Gastrocnemius medialis (tissue), 4 donors: Measurements from ENCODE around the gene BRCA1. TPM values are rescaled to one million over a fixed set of nuclear protein-coding genes. Genes with fewer than 3 reads are reported as not detected.
A peak's percentile ranks its signal among the peaks of the same experiment; 100 is the strongest.

Experiments used
- ATAC-seq, 2 donors: fragments of 150-250 bp; one replicate each; pipeline ENCODE4 v1.9.1; 2016
- DNase-seq, 2 donors: peaks; one replicate each; pipeline ENCODE4 v3.0.0-alpha.2; 2019
- H3K27ac ChIP-seq, 4 donors: fragments of 200-600 bp; sonication (generic); 1 replicate in 1 of 4; 2 replicates in 3 of 4; pipeline ENCODE4 v1.5.1; 2016 to 2018; ENCODE audit warnings: mild to moderate bottlenecking in 2 of 4, moderate library complexity in 1 of 4
- H3K27me3 ChIP-seq, 3 donors: fragments of 200-600 bp; sonication (generic) in 2 of 3; 1 replicate in 1 of 3; 2 replicates in 2 of 3; pipeline versions ENCODE4 v1.5.1 to v1.6.0; 2016 to 2019; ENCODE audit warnings: mild to moderate bottlenecking in 1 of 3, moderate library complexity in 1 of 3
- H3K36me3 ChIP-seq, 2 donors: fragments of 200-600 bp; sonication (generic) in 1 of 2; one replicate each; pipeline ENCODE4 v1.5.1; 2017 to 2018
- H3K4me1 ChIP-seq, 2 donors: fragments of 200-600 bp; sonication (generic) in 1 of 2; one replicate each; pipeline ENCODE4 v1.5.1; 2016 to 2017; ENCODE audit warnings: mild to moderate bottlenecking in 2 of 2
- H3K4me3 ChIP-seq, 4 donors: fragments of 200-600 bp; sonication (generic) in 3 of 4; 1 replicate in 1 of 4; 2 replicates in 3 of 4; pipeline ENCODE4 v1.5.1; 2016 to 2019; ENCODE audit warnings: mild to moderate bottlenecking in 2 of 4
- H3K9me3 ChIP-seq, 3 donors: fragments of 200-600 bp; sonication (generic) in 2 of 3; 1 replicate in 1 of 3; 2 replicates in 2 of 3; pipeline ENCODE4 v1.5.1; 2016 to 2019
- POLR2A ChIP-seq, 2 donors: fragments of 450-650 bp; IDR thresholded peaks; one replicate each; pipeline ENCODE4 v1.6.1; 2017; ENCODE audit warnings: antibody characterized with exemption in 2 of 2, mild to moderate bottlenecking in 2 of 2, moderate library complexity in 2 of 2
- in situ Hi-C, 4 donors: fragments of 200-750 bp; cut with MboI; loops; one replicate each; pipeline versions ENCODE4 v1.15.0 to v1.8.0; 2017; ENCODE audit warnings: low sequenced_read_pairs in 4 of 4
- intact Hi-C: fragments of 100-400 bp; cut with DNase I; formaldehyde crosslinking; loops from one replicate; pipeline ENCODE4 v1.15.1; 2023; ENCODE audit warnings: low total_unique reads
- total RNA-seq, 4 donors: library from RNA; depleted of rRNA; stranded (reverse); fragments of >200 nt; gene quantifications; one replicate each; pipeline versions ENCODE4 v1.1.0 to v1.2.3, GENCODE V29; 2016
- TF ChIP-seq, protein P1 (sequence below), 5 experiments: fragments of 450-650 bp in 3 of 5; fragments of 200-600 bp in 2 of 5; sonication (generic) in 2 of 5; IDR thresholded peaks in 4 of 5; conservative IDR thresholded peaks in 1 of 5; 1 replicate in 4 of 5; 2 replicates in 1 of 5; pipeline ENCODE4 v1.5.1; 2016 to 2019; ENCODE audit warnings: antibody characterized with exemption in 5 of 5, mild to moderate bottlenecking in 3 of 5, moderate library complexity in 3 of 5

The BRCA1 gene
- total RNA-seq, result 1 to 10 TPM; 2.8 to 4.8 (median 4.0) TPM

DNA sequence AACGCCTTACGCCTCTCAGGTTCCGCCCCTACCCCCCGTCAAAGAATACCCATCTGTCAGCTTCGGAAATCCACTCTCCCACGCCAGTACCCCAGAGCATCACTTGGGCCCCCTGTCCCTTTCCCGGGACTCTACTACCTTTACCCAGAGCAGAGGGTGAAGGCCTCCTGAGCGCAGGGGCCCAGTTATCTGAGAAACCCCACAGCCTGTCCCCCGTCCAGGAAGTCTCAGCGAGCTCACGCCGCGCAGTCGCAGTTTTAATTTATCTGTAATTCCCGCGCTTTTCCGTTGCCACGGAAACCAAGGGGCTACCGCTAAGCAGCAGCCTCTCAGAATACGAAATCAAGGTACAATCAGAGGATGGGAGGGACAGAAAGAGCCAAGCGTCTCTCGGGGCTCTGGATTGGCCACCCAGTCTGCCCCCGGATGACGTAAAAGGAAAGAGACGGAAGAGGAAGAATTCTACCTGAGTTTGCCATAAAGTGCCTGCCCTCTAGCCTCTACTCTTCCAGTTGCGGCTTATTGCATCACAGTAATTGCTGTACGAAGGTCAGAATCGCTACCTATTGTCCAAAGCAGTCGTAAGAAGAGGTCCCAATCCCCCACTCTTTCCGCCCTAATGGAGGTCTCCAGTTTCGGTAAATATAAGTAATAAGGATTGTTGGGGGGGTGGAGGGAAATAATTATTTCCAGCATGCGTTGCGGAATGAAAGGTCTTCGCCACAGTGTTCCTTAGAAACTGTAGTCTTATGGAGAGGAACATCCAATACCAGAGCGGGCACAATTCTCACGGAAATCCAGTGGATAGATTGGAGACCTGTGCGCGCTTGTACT lies at the start of gene BRCA1:
BRCA1 (minus strand) TSS at position 232 of the 834 bp plus-strand sequence. CDS start 1,268 bp downstream, outside the sequence.
- in situ Hi-C loops (loop anchor here in 1 of 4 donors (10.0 kb wide), 2 partner anchors 59 to 91 kb away; no protein-coding TSS in a partner anchor), intact Hi-C loops (loop anchor here (1.0 to 2.0 kb wide), 2 partner anchors 45 to 105 kb away; no protein-coding TSS in a partner anchor)
- no peaks in the 10 kb centered on the region for H3K36me3 ChIP-seq
- DNase-seq (peak; percentile 90 to 94), ATAC-seq (peak; percentile 100)
- no peaks in the 10 kb centered on the region for H3K27me3 ChIP-seq
- peak in 1 of 2 donors; percentile 21 for TF ChIP-seq POLR2A (IDR thresholded peaks at IDR 0.05)
- TF ChIP-seq, protein P1, sequence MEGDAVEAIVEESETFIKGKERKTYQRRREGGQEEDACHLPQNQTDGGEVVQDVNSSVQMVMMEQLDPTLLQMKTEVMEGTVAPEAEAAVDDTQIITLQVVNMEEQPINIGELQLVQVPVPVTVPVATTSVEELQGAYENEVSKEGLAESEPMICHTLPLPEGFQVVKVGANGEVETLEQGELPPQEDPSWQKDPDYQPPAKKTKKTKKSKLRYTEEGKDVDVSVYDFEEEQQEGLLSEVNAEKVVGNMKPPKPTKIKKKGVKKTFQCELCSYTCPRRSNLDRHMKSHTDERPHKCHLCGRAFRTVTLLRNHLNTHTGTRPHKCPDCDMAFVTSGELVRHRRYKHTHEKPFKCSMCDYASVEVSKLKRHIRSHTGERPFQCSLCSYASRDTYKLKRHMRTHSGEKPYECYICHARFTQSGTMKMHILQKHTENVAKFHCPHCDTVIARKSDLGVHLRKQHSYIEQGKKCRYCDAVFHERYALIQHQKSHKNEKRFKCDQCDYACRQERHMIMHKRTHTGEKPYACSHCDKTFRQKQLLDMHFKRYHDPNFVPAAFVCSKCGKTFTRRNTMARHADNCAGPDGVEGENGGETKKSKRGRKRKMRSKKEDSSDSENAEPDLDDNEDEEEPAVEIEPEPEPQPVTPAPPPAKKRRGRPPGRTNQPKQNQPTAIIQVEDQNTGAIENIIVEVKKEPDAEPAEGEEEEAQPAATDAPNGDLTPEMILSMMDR (IDR thresholded peaks at IDR 0.05 in 4 of 5, conservative IDR thresholded peaks at IDR 0.05 in 1 of 5), result no peak
- H3K9me3 ChIP-seq, result no peaks in the 10 kb centered on the region
- H3K27ac ChIP-seq, result peak within 1 kb of the TSS; percentile 65 to 85 (median 73)
- H3K4me3 ChIP-seq, result peak within 1 kb of the TSS; percentile 79 to 96 (median 86)
- peaks cover 4 to 12% of the 10 kb centered on the region in 2 donors for H3K4me1 ChIP-seq

DNA sequence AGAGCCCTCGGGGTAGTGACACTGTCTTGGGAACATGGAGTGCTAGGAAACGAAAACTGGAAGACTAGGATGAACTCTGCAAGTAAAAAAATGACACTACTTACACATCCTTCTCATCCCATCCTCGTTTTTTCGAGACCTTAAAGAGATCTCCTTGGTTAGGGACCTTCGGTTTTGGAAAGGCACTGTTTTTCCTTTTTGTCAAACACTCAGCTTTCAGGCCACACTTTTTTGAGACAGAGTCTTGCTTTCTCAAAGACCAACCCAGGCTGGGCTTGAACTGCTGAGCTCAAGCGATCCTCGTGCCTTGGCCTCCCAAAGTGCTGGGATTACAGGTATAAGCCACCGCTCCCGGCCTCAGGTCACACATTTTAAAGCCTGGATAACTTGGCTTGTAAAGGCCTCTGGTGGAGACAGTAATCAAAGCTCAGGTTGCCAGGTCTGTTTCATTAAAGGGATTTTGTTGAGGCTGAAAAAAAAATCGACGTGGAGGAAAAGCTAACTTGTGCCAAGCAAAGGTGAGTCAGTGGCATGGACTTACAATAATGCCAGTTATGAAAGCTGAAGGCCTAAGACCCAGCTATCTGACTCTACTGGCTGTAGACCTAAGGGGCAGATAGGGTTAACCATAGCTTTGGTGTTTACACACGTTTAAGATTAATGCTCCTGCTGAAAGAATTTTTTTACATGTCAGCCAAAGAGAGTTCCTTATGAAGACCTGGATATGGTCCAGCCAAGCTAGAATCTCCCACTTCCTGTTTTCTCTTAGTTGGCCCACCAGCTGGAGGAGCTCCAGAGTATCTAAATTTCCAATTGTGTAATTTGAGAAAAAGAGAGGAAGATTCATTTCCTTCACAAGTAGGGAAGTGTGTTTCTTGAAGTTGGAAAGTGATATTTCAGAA lies 46.7 kb upstream of the BRCA1 start:
- Histone ChIP-seq H3K9me3 (no peaks in the 10 kb centered on the region), H3K36me3 (peaks cover 0 to 10% of the 10 kb centered on the region in 2 donors), H3K4me1 (peaks cover 52 to 54% of the 10 kb centered on the region in 2 donors), H3K27ac (peak overlapping the region; percentile 85 to 98 (median 97)), H3K4me3 (peak overlapping the region; percentile 81 to 89 (median 86)), H3K27me3 (no peaks in the 10 kb centered on the region)
- peak; percentile 19 to 20 for DNase-seq
- ATAC-seq, result peak in 1 of 2 donors; percentile 7
- TF ChIP-seq POLR2A (IDR thresholded peaks at IDR 0.05), result no peak
- TF ChIP-seq, protein P1 (IDR thresholded peaks at IDR 0.05 in 4 of 5, conservative IDR thresholded peaks at IDR 0.05 in 1 of 5), result no peak
- in situ Hi-C loops, result no loop called here
- intact Hi-C loops, result loop anchor here (1.0 to 5.0 kb wide), 5 partner anchors 143 to 311 kb away; partner anchors contain the start of genes DHX8, RND2 and RPL27

DNA sequence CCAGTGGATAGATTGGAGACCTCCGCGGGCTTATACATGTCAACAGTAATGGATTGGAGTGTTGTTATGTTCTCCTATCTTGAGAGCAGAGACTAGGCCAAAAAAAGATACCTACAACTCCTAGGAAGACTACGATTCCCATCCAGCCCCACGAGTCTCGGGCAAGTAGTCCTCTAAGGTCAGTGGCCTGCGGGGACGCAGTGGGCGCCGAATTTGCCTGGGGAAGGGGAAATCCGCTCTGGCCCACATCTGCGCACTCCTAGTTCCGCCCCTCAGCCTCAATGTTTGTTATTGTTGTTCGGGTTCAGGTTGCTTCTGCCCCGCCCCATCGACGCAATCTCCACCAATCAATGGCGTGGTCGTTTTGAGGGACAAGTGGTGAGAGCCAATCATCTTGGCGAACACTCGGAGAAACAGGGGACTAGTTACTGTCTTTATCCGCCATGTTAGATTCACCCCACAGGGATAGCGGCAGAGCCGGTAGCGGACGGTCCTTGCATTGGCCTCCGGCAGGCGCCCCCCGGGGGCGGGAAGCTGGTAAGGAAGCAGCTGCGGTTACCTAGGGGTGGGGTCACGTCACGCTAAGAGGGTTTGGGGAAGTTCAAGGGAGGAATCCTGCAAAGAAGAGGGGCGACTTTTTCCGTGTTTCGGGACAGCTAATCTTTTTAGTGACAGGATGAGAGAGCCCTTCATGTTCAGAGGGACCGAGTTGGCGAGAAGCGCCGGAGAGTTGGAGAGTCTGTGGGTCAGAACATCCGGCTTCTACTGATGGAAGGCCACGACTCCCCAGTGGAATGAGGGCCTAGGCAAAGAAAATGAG lies 45.8 kb upstream of the BRCA1 start, which contains the start of gene NBR1:
NBR1 (plus strand) TSS at position 449 of the 820 bp plus-strand sequence. CDS start 4,586 bp downstream, outside the sequence.
- peaks cover 45 to 48% of the 10 kb centered on the region in 2 donors for H3K4me1 ChIP-seq
- no peaks in the 10 kb centered on the region for H3K27me3 ChIP-seq
- TF ChIP-seq, protein P1 (IDR thresholded peaks at IDR 0.05 in 4 of 5, conservative IDR thresholded peaks at IDR 0.05 in 1 of 5), result peak in 2 of 5 experiments; percentile 23 to 28
- peak; percentile 63 to 90 for TF ChIP-seq POLR2A (IDR thresholded peaks at IDR 0.05)
- peaks cover 0 to 2% of the 10 kb centered on the region in 2 donors for H3K36me3 ChIP-seq
- peak; percentile 97 to 98 for DNase-seq
- H3K4me3 ChIP-seq, result peak within 1 kb of the TSS; percentile 81 to 89 (median 86)
- ATAC-seq, result peak; percentile 94 to 96
- intact Hi-C loops, result loop anchor here (1.0 to 5.0 kb wide), 5 partner anchors 46 to 312 kb away; partner anchors contain the start of genes BRCA1, DHX8, RND2 and RPL27
- H3K9me3 ChIP-seq, result no peaks in the 10 kb centered on the region
- in situ Hi-C loops, result no loop called here
- H3K27ac ChIP-seq, result peak within 1 kb of the TSS; percentile 85 to 98 (median 97)
